ENCODE measurements around the gene ATG9B. TPM values are rescaled to one million over a fixed set of nuclear protein-coding genes. Genes with fewer than 3 reads are reported as not detected.
A peak's percentile ranks its signal among the peaks of the same experiment; 100 is the strongest.

ATG9B gene
- total and polyA plus RNA-seq, 9 of the 15 experiments (the other 6 are each of a cell fraction or from before 2014, with no cell fraction given) = 0.29 to 8.0 (median 2.1) TPM

- TF ChIP-seq ETV1 (tag; conservative IDR thresholded peaks at IDR 0.05; ENCODE audit: low read depth) = no peak; the same call in 1 of the 2 replicates
- peak; percentile 58; the same call in 1 of the 2 replicates for TF ChIP-seq E2F4 (CRISPR knock-in tag; IDR thresholded peaks at IDR 0.05; ENCODE audit: low read depth)
- TF ChIP-seq RERE (CRISPR knock-in tag; IDR thresholded peaks at IDR 0.05; ENCODE audit: borderline replicate concordance) = no peak
- TF ChIP-seq RBM17 (IDR thresholded peaks at IDR 0.05; ENCODE audit: borderline replicate concordance, low read depth, low read length) = no peak
- TF ChIP-seq GABPB1 (CRISPR knock-in tag; IDR thresholded peaks at IDR 0.05) = peak; percentile 43; the same call in 1 of the 2 replicates
- TF ChIP-seq SUPT5H (IDR thresholded peaks at IDR 0.05) = no peak
- TF ChIP-seq SP1 (CRISPR knock-in tag; IDR thresholded peaks at IDR 0.05) = peak; percentile 52; the same call in 1 of the 2 replicates
- TF ChIP-seq FOXK1 (CRISPR knock-in tag; IDR thresholded peaks at IDR 0.05; ENCODE audit: borderline replicate concordance) = 0 out of 2 replicates have a peak, but pooled peaks have one; percentile 48
- TF ChIP-seq CEBPB (tag; IDR thresholded peaks at IDR 0.05) = no peak
- TF ChIP-seq TCF7 (IDR thresholded peaks at IDR 0.05; ENCODE audit: borderline replicate concordance) = no peak
- no peak for TF ChIP-seq ZFP36 (IDR thresholded peaks at IDR 0.05; ENCODE audit: low read depth, low read length, partially characterized antibody)
- TF ChIP-seq ZNF395 (CRISPR knock-in tag; IDR thresholded peaks at IDR 0.05) = peak; percentile 60; the same call in 1 of the 2 replicates
- TF ChIP-seq SMARCA4 (IDR thresholded peaks at IDR 0.05) = no peak
- TF ChIP-seq E2F5 (CRISPR knock-in tag; IDR thresholded peaks at IDR 0.05) = peak; percentile 75; the same call in 1 of the 2 replicates
- TF ChIP-seq BCL6 (CRISPR knock-in tag; IDR thresholded peaks at IDR 0.05) = peak; percentile 70; the same call in 1 of the 2 replicates
- TF ChIP-seq ZBTB33 (CRISPR knock-in tag; IDR thresholded peaks at IDR 0.05) = 0 out of 2 replicates have a peak, but pooled peaks have one; percentile 22
- no peak for TF ChIP-seq ARID2 (IDR thresholded peaks at IDR 0.05)
These were observed 40.4 kb downstream of the ATG9B start (continued) for GRCh38 chr7:150983893-150984368.
